Measurements from ENCODE around the gene IL7R. TPM values are rescaled to one million over a fixed set of nuclear protein-coding genes. Genes with fewer than 3 reads are reported as not detected.
"Not testable (repeated sequence)": the region's sequence is repeated elsewhere in the genome, so short reads cannot be mapped to it uniquely, and the experiment has no call there.

Gene IL7R
- total and polyA plus RNA-seq, 2 experiments from 2014 or later, result not detected

GRCh38 chr5:35852084-35852734, 4.5 kb upstream of the IL7R start:
- H3K27ac ChIP-seq, result no peak overlapping the region
- H3K4me3 ChIP-seq, result no peak overlapping the region
- no peaks in the 10 kb centered on the region for H3K36me3 ChIP-seq
- no peaks in the 10 kb centered on the region for H3K9me3 ChIP-seq (ENCODE audit: low read depth)
- TF ChIP-seq CTCF (IDR thresholded peaks at IDR 0.05; ENCODE audit: low read depth, low read length), result no peak
- DNase-seq (ENCODE audit: low read depth in 1 of 2, low spot score in 1 of 2), result peak in 1 of 2 donors; percentile 17
- H3K27me3 ChIP-seq, result no peaks in the 10 kb centered on the region
- no peaks in the 10 kb centered on the region for H3K4me1 ChIP-seq (ENCODE audit: low read depth)

GRCh38 chr5:35852773-35853172, 3.9 kb upstream of the IL7R start:
- no peak for TF ChIP-seq CTCF (IDR thresholded peaks at IDR 0.05; ENCODE audit: low read depth, low read length)
- Histone ChIP-seq H3K27me3 (no peaks in the 10 kb centered on the region), H3K9me3 (ENCODE audit: low read depth) (no peaks in the 10 kb centered on the region), H3K36me3 (no peaks in the 10 kb centered on the region), H3K4me1 (ENCODE audit: low read depth) (no peaks in the 10 kb centered on the region), H3K4me3 (no peak overlapping the region), H3K27ac (no peak overlapping the region)
- no peak for DNase-seq (ENCODE audit: low read depth in 1 of 2, low spot score in 1 of 2)

GRCh38 chr5:35853631-35854030, 3.1 kb upstream of the IL7R start:
- Histone ChIP-seq H3K36me3 (no peaks in the 10 kb centered on the region), H3K9me3 (ENCODE audit: low read depth) (no peaks in the 10 kb centered on the region), H3K27me3 (no peaks in the 10 kb centered on the region), H3K4me3 (no peak overlapping the region), H3K4me1 (ENCODE audit: low read depth) (no peaks in the 10 kb centered on the region), H3K27ac (no peak overlapping the region)
- peak in 1 of 2 donors; percentile 36 for DNase-seq (ENCODE audit: low read depth in 1 of 2, low spot score in 1 of 2)
- no peak for TF ChIP-seq CTCF (IDR thresholded peaks at IDR 0.05; ENCODE audit: low read depth, low read length)

GRCh38 chr5:35854248-35854647, 2.4 kb upstream of the IL7R start:
- Histone ChIP-seq H3K9me3 (ENCODE audit: low read depth) (no peaks in the 10 kb centered on the region), H3K36me3 (no peaks in the 10 kb centered on the region), H3K4me1 (ENCODE audit: low read depth) (no peaks in the 10 kb centered on the region), H3K27ac (no peak overlapping the region), H3K27me3 (no peaks in the 10 kb centered on the region), H3K4me3 (no peak overlapping the region)
- TF ChIP-seq CTCF (IDR thresholded peaks at IDR 0.05; ENCODE audit: low read depth, low read length), result no peak
- DNase-seq (ENCODE audit: low read depth in 1 of 2, low spot score in 1 of 2), result no peak

GRCh38 chr5:35855187-35855586, 1.5 kb upstream of the IL7R start:
- H3K27me3 ChIP-seq, result no peaks in the 10 kb centered on the region
- H3K27ac ChIP-seq, result no peak overlapping the region
- H3K36me3 ChIP-seq, result no peaks in the 10 kb centered on the region
- TF ChIP-seq CTCF (IDR thresholded peaks at IDR 0.05; ENCODE audit: low read depth, low read length), result no peak
- H3K4me1 ChIP-seq (ENCODE audit: low read depth), result no peaks in the 10 kb centered on the region
- no peak overlapping the region for H3K4me3 ChIP-seq
- H3K9me3 ChIP-seq (ENCODE audit: low read depth), result no peaks in the 10 kb centered on the region
- DNase-seq (ENCODE audit: low read depth in 1 of 2, low spot score in 1 of 2), result peak in 1 of 2 donors; percentile 16

- H3K36me3 ChIP-seq; H3K27me3 ChIP-seq; H3K9me3 ChIP-seq (ENCODE audit: low read depth); DNase-seq (ENCODE audit: low read depth in 1 of 2, low spot score in 1 of 2); H3K27ac ChIP-seq; H3K4me3 ChIP-seq; H3K4me1 ChIP-seq (ENCODE audit: low read depth): not testable (repeated sequence)
Observed at GRCh38 chr5:35856186-35856764, 416 bp upstream of the IL7R start.

Data from cardiac muscle cell (in vitro differentiated cells and primary cell).